Natural killer cell (primary cell): ENCODE results near the gene RYK. TPM values are rescaled to one million over a fixed set of nuclear protein-coding genes. Genes with fewer than 3 reads are reported as not detected.

ENCODE experiments used
- total RNA-seq, 4 donors: library from RNA; stranded (reverse); fragments of 120-200 nt in 1 of 4; gene quantifications; one replicate each; pipeline versions ENCODE4 v1.2.3 to v1.2.4, GENCODE V29; 2013 to 2022

RYK gene
- total RNA-seq, 3 donors from 2014 or later (not counting 1 experiment from before 2014, with no cell fraction given), result 56.7 to 69.5 (median 56.8) TPM

Other genes starting within 250 kb of the RYK start
- gene SLCO2A1, start 220.9 kb downstream of the RYK start, total RNA-seq, result not detected
- not detected for gene AMOTL2, start 123.6 kb upstream of the RYK start, total RNA-seq
- 10 to 100 TPM; 16.1 to 20.4 (median 16.6) TPM for gene ANAPC13, start 235.1 kb upstream of the RYK start, total RNA-seq
- gene CEP63, start 235.2 kb upstream of the RYK start, total RNA-seq, result 10 to 100 TPM; 17.9 to 25.7 (median 19.5) TPM